OCI-LY3 (cell line): Measurements from ENCODE around the gene RASGRP4.

Experiments
- CTCF ChIP-seq: fragments of 200-600, 300-600 bp; sonication (generic); IDR thresholded peaks from 2 replicates; pipeline ENCODE4 v1.5.1; 2014; ENCODE audit warnings: antibody characterized with exemption, low read length, low read depth
- EZH2phosphoT487 ChIP-seq: fragments of 200-600 bp; shearing (Covaris generic); IDR thresholded peaks from 2 replicates; pipeline ENCODE4 v1.6.1; 2018; ENCODE audit warnings: antibody characterized with exemption, mixed run types, low read depth

DNA sequence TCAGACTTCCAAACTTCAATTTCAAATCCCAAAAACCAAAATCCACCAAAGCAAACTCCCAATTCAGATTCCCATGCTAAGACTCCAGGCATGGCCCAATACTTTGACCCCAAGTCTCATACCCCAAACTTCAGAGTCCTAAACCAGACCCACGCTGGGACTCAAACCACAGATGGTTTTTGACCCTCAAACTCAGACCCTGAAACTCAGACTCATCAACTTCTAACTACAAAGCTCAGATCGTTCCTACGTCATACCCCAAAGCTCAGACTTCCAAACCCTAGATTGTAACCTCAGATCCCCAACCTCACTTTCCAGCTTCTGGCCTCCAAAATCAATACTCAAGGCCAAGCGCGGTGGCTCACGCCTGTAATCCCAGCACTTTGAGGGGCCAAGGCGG is 19.3 kb upstream of the RASGRP4 start:
- no peak for TF ChIP-seq CTCF
- no peak for TF ChIP-seq EZH2phosphoT487
